Activated CD4-positive, alpha-beta T cell treated with anti-CD3 and anti-CD28 coated beads, Interleukin-2, amount 50 U/mL, for 24 hours (primary cell): Measurements from ENCODE around the gene WDR72.
"Not testable (repeated sequence)": the region's sequence is repeated elsewhere in the genome, so short reads cannot be mapped to it uniquely, and the experiment has no call there.

Experiments
- DNase-seq, 2 donors: peaks; one replicate each; pipeline ENCODE4 v3.0.0-alpha.2; 2020; ENCODE audit warnings: low read depth in 1 of 2, low spot score in 1 of 2

WDR72 gene

DNA sequence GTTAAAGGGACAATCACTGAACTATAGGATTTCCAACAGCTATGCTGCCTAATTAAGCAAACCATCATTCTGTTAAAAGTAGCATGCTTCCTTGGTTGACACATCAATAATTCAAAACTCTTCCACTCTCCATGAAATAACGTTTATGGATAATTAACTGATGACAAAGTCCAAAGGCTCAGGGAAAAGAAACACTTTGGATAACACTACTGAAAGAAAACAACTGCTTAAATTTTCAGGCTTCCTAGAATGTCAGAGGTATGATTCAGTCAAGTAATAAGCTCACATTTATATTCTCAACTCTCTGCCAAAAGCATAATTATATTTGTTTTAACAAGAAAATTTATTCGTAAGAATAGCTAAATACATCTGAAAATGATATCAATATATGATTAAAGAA lies 49.6 kb downstream of the WDR72 start:
- DNase-seq = no peak

DNA sequence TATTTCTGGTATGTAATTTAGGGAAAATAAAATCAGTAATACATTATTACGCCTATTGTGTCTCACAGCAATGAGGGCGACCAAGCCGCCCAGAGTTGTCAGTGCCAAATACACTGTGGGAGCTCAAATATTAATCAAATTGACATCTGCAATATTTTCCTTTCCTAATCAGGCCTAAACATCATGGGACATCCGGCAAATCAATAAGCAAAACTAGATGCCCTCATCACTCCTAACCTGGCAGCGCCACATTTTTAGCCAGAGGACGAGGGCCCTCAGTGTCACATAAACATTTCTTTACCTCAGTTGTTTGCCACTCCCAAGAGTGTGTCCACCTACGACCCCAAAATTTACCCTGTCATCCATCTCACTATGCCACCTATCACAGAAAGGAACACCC lies 64.1 kb downstream of the WDR72 start:
- DNase-seq = no peak

DNA sequence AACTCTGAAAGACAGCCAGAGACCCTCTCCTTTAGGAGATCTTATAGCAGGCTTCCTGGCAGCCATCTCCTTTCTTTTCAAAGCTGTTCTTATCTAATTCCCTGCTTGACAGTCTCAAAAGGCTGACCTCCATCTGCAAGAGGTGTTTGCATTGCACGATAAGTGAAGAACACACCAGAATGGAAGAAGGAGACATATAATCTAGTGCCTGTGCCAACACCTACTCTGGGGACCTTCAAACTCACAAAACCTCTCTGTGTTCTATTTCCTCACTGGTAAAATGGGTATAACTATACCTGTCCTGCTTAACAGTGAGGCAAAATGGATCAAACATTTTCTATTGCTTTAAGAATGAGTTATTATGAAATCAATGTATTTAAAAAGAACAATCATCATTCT lies 65.0 kb downstream of the WDR72 start:
- no peak for DNase-seq

DNA sequence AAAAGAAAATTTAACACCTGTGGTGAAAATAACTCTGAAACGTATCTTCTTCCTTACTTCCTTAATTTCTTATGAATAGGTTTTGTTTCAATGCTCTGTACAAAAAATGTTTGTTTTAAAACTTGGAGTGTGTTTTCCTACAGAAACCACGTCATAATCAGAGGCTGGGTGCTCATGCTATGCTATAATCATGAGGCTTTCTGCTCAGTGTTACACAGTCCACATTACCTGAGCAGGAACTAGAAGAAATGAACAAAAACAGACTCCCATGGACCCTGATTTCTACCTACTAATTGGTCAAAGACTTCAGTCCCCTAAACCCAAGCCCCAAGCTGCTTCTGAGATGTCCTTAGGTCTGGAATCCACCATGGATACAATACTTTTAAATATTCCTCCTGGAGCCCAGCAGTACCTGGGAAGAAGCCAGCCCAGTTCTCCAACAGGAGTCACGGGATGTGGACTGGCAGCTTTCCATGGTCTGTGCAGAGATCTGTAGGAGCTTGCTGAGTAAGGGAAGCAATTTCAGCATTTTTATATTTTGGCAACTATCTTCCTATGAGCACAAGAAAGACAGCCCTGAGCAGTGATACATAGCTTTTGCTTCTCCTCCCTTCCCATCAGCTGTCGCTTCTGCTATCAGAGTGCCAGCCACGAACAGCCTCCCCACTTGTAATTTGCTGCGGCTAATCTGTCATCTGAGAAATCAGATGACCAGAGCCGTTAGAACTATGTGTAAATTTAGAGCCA lies 65.6 kb downstream of the WDR72 start:
- no peak for DNase-seq

DNA sequence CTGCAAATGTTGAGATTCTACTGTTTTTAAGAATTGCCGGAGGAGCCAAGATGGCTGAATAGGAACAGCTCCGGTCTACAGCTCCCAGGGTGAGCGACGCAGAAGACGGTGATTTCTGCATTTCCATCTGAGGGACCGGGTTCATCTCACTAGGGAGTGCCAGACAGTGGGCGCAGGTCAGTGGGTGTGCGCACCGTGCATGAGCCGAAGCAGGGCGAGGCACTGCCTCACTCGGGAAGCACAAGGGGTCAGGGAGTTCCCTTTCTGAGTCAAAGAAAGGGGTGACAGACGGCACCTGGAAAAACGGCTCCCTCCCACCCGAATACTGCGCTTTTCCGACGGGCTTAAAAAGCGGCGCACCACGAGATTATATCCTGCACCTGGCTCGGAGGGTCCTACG lies 75.3 kb downstream of the WDR72 start:
- DNase-seq = not testable (repeated sequence)

DNA sequence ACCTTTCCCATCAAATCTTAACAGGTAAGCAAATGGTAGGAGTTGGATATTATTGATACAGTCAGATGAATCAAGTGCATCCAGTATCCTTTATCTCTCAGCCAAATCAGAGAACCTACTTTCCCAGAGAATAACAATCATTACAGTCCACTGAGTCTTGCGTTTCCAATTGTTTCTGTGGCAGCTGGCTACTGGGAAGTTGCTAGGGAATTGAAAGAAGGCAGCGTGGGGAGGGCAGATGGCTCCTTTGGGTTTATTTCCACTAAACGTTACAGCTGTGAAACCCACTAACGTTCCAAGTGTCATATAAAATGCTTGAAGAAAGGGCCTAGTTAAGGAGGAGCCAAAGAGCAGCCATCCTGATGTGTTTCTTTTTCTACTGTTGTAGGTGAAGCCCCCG lies 78.4 kb downstream of the WDR72 start:
- no peak for DNase-seq

DNA sequence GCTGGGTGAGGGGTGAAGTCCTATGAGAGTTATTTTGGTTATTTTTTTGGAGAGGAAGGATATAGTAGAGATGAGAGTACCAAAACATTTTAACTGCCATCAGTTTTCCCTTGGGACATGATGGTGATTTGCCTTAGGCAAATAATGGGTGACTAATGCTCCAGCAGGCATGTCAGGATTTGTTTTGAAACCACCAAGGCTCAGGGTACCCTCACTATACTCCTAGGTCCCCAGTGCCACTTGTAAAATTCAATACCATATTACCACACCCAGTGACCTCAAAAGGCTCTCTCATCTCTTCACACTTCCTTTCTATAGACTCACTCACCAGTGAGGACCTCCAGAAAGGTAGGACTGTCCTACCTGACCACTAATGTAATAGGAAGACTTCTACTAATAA lies 83.6 kb downstream of the WDR72 start:
- DNase-seq = no peak

DNA sequence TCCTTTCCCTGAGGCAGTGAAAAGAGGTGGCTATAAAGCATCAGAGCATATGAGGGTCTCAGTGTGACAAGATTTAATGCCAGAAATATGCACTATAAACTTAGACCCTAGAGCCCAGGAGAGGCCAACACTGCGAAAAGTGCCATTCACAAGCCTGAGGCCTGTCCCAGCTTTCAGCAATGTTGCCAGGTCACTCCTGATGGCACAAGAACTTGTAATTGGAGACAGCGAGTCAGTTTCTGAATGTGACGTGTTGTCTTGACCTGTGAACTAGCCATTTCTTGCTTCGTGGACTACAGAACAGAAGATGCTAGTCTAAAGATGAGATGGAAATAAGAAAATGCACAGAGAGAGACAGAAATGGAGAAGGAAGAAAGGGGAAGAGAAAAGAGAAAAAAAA lies 87.9 kb downstream of the WDR72 start:
- DNase-seq = no peak

DNA sequence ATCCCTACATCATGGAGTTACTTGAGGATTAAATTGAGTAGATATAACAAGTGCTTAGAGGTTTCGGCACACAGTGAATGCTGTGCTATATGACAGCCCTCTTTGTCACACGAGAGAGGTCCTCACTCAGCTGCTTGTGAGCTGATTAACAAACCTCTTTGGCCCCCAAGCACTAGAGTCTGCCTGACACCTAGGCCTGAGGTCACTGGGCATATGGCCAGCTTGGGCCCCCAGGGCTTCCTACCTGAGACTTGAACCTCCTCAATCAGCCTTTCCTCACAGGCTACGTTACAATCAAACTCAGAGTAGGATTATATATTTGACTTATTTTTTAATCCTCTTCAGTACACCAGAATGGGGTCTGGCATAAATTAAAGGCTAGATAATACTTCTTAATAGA lies 88.8 kb downstream of the WDR72 start:
- no peak for DNase-seq

DNA sequence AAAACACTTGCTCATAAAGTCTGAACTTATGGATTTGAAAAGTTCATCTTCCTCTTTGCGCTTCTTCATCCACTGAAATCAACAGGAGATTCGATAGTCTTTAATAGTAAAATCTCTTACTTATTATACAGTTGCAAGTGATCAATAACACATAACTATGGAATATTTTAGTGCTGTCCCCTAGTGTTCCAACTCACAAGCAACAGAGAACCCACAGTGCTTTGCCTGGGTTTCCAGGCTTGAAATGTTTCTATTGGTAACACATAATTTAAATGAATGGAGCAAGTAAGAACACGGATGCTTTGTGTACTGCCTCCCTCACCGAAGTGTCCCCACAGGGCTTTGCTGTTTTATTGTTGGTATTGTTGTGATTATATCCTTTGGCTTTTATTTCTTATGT lies 93.5 kb downstream of the WDR72 start:
- DNase-seq = no peak

DNA sequence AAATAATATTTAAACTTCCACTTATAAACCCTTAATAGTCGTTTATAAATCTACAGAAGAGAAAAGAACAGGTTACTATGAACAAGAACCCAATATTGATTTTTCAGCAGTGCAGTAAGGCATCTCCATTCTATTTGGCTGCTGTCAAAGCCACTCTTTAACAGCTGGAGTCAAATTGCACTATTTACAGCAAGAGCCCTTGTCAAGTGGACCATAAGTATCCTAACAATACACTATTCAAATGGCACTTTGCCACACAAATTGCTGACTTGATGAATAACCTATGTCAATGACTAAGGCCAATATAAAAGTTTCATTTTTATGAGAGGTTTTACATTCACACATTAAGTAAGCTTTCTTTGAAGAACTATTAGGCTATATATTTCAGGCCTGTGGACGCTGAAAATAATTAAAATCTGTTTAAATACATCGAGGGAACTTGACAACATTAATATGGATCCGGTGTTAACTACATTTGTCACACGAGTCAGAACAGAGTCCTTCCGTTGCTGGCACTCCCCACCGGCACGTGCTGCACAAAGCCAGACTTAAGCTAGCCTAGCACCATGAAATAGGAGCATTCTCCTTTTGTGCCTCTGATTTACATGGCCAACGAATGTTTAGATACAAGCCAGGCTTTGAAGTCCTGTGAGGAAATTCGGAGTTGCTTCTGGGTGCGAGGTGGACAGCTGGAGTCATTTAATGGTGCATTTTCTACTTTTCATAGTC lies 100.5 kb downstream of the WDR72 start:
- DNase-seq = no peak

DNA sequence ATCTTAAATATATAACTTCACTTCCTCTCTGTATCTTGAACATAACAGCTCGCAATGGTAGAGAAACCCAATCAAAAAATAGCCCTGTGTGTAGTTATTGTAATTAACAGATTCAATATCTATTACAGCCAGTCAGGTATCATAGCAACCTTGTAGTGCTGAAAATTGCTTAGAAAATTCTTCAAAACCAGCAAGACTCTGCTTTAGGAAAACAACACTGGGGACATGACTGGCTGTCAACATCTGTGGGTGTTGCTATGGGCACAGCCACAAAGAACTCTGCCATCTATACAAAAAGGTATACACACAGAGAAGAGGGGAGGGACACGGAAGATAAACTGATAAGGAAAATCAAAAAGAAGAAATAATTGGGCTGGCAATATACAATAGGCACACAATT lies 101.2 kb downstream of the WDR72 start:
- DNase-seq = no peak

DNA sequence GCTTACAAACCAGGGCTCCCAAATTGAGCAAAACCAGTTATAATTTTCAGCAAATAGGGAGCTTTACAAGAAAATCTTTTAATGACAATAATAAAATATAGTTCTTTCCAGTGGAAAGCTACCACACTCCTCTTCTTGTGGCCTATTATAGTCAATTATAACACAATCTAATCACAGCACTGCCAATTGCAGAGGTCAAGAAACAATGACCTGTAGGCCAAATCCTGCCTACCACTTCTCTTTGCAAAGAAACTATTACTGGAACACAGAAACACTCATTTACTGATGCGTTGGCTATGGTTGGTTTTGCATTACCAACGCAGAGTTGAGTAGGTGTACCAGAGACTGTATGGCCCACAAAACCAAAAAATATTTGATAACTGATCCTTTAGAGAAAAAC lies 110.5 kb downstream of the WDR72 start:
- no peak for DNase-seq

DNA sequence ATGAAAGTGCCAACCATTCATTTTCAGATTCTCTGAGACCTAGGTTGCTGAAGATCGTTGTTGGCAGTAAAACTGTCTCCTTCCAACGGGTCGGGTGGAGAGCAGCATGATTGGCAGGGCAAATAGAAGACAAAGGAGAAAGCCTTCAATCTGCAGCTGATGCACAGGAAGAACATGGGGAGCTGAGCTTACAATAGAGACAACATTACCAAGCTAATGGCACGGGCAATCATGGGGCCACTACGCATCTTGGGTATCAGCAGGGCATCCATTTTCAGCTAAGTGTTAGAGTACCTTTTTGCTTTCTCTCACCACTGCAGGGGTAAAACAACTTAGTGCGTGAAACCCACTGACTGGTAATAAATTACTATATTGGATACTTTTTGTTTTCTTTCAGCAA lies 114.8 kb downstream of the WDR72 start:
- DNase-seq = no peak

DNA sequence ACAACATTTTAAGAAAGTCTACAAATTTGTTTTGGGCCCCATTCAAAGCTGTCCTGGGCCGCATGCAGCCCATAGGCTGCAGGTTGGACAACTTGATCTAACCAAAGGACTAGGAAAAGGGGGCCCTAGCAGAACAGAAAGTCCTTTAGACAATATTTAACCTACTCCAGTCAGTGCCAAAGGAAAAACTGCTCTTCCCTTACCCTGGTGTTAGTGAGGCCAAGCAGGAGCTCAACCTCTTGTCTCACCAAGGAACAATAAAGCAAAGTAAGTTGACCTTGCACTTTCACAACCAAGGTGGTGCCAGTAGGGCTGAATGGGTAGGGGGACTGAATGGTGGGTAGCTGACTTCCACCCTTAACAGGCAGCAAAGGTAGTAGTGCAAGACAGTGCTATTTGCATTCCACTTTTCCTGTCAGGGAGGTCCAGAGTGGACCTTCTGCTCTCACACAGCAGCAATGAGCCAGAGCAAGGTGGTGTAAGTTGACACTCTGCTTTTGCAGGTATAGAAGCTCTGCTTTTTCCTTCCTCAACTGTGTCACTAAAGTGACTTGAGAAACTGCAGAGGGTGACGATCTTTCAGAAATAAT lies 124.9 kb downstream of the WDR72 start:
- DNase-seq = no peak

DNA sequence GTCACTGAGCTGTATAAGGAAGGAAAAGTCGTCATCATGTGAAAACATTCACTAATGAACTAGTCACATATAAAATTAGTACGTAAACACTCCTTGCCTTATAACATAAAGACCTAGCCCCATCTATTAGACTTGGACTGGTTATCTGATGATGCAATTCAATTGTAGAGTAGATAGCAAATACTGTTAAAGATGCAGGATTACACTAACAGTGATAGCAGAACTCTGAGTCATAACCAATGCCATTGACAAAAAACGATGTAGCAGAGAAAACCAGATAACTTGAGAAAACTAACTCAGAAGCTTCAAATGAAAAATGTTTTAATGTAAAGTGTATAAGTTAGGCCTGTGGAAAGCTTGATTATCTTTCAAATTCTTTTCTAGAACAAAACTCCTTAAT lies 132.2 kb downstream of the WDR72 start:
- no peak for DNase-seq

DNA sequence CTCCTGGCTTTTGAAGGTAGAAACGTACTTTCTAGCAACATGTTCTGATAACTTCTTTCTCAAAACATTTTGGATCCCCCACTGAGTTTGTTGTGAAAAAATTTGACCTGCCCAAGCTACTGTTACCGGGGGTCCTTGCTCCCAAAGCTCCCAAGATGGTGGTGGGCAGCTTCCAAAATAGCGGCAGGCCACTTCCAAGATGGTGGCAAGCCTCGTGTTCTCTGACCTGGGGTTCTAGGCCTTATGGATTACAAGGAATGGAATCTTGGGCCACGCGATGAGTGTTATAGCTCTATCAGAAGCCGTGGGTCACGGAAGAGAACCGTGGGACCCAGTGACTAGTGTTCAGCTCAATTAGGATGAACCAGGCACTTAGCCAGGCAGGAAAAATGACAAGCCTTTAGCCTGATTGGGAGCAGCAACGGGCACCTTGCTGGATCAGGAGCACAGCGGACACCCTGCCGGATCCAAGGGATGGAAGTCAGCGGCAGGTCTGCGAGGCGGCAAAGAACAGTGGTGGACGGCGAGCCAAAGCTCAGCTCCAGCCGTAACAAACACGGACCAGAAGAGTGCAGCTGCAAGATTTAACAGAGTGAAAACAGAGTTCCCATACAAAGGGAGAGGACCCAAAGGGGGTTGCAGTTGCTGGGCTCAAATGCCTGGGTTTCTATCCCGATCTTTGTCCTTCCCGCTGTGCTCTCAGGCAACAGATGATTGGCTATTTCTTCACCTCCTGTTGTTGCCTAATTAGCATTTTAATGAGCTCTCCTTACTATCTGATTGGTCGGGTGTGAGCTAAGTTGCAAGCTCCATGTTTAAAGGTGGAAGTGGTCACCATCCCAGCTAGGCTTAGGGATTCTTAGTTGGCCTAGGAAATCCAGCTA lies 133.3 kb downstream of the WDR72 start:
- no peak for DNase-seq

DNA sequence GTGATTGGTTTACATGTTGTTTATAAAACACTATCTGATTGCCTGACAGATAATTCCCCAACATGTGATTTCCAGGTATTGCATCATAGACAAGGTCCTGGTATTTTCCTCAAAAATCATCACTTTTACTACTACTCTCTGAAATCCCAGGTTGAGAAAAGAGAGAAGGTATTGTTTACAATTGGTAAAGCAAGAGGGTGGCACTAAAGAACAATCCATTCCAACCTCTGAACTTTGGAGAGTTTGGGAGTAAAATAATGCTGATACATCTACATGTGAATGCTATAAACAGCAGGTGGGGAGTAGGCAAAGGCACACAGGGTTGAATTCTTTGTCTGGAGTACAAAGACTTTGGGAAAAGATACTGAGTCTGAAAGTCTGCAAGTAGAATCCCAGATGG lies 134.2 kb downstream of the WDR72 start:
- DNase-seq = no peak

DNA sequence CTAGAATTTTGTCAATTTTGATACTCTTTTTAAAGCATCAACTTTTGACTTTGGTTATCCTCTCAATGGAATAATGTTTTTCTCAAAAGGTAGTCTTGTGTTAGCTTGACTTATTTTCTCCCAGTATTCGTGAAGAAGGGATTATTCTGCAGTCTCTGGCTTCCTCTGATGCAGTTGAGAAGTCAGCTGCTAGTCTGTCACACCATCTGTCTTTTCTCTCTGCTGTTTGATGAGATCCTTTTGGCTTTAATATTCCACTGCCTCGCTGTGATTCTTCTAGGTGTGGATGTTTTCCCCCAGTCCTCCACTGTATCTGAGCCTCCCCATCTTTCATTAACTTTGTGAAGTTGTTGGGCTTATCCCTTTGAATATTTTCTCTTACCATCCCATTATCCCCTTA lies 141.0 kb downstream of the WDR72 start:
- no peak for DNase-seq

DNA sequence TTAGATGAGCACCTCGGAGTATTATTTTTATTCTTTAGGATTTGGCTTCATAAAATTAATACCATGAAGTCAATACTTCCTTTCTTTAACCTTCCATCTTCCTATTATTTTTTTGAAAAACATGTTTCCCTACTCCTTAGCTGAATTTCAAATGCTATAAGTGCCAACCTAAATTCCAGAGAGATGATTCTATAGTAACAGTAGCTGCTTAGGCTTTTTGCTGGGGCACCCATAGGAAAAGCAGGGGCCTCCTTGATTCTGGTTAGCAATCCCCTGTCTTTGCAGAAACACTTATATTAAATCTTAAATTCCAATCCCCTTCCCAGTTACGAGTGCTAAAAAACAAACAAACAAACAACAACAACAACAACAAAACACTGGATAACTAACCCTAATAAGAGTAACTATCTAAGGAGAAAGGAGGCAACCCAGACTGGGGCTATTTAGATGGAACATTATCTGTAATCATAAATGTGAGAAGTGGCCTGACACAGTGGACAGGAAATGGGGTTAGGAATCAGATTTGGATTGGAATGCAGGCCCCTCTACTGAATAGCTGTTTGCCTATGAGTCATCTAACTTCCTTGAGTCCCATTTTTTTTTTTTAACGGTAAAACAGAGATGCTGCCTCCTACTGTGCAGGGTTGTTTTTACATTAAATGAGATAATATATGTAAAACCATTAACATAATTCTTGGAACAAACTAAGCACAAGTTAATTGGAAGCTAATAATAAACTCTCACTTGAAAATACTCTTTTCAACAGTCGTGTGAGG lies 148.1 kb downstream of the WDR72 start:
- DNase-seq = no peak

DNA sequence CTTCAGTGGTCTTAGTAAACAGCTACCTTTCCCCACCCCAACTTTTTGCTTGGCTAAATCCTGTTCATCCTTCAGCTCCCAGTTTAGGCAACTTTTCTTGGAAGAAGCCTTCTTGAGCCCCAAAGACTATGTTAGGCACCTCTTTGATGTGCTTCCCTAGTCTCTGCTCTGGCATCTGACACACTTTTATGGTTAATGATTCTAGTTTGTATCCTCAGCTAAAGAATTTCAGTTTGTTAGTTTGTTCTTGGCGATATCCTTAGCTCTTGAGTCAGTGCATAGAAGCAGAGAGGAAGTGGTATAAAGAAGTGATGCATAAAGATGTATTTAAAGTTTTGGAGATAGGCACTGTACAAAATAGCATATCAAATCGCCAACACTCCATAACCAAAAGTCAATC lies 168.4 kb downstream of the WDR72 start:
- no peak for DNase-seq
